ENCODE measurements around the gene PRND.

The PRND gene

GRCh38 chr20:4773736-4774135, 52.0 kb downstream of the PRND start:
- no peak overlapping the region for H2BK120ac ChIP-seq (ENCODE audit: insufficient read depth, low read length, poor library complexity)

GRCh38 chr20:4774207-4774606, 52.5 kb downstream of the PRND start:
- no CpG with 5 or more reads among the region's 4 CpGs for WGBS (ENCODE audit: extremely low coverage, insufficient coverage, insufficient read length)
- no peak overlapping the region for H2BK12ac ChIP-seq (ENCODE audit: low read length)
- H3K23ac ChIP-seq (ENCODE audit: low read length), result no peak overlapping the region
- no peak overlapping the region for H3K14ac ChIP-seq (ENCODE audit: low read length)
- no peak overlapping the region for H4K12ac ChIP-seq (ENCODE audit: low read depth, low read length)
- H3K79me2 ChIP-seq (ENCODE audit: control insufficient read depth, insufficient read depth, low read length, poor library complexity), result no peaks in the 10 kb centered on the region
- H2AFZ ChIP-seq (ENCODE audit: insufficient read depth, low read length, poor library complexity), result no peak overlapping the region
- no peak overlapping the region for H2BK5ac ChIP-seq (ENCODE audit: low read depth, low read length, poor library complexity)
- H4K91ac ChIP-seq (ENCODE audit: low read depth, low read length), result no peak overlapping the region
- H3K36me3 ChIP-seq (ENCODE audit: control insufficient read depth in 1 of 2, insufficient read depth in 2 of 2, low read length in 2 of 2), result no peaks in the 10 kb centered on the region
- no peaks in the 10 kb centered on the region for H3K27me3 ChIP-seq (ENCODE audit: insufficient read depth, low read length)
- H3K4me2 ChIP-seq (ENCODE audit: low read length), result no peak overlapping the region
- H3K9me3 ChIP-seq (ENCODE audit: insufficient read depth, low read depth, low read length), result peaks cover 2% of the 10 kb centered on the region
- H3K4me1 ChIP-seq (ENCODE audit: control insufficient read depth in 1 of 2, insufficient read depth in 2 of 2, low read length in 2 of 2), result no peaks in the 10 kb centered on the region
- no peak overlapping the region for H2BK120ac ChIP-seq (ENCODE audit: insufficient read depth, low read length, poor library complexity)
- H3K79me1 ChIP-seq (ENCODE audit: low read length), result no peaks in the 10 kb centered on the region
- no peak overlapping the region for H3K18ac ChIP-seq (ENCODE audit: low read length)
- H3K4me3 ChIP-seq (ENCODE audit: low read depth, low read length), result no peak overlapping the region
- H4K8ac ChIP-seq (ENCODE audit: low read depth, low read length), result no peak overlapping the region
- no peak overlapping the region for H3K9ac ChIP-seq (ENCODE audit: low read length)
- H3K4ac ChIP-seq (ENCODE audit: low read depth, low read length), result no peak overlapping the region
- H2AK5ac ChIP-seq (ENCODE audit: low read length), result no peak overlapping the region
- peak; percentile 4 to 42 for DNase-seq
- no peak overlapping the region for H3K27ac ChIP-seq (ENCODE audit: low read depth, low read length)

More at GRCh38 chr20:4773736-4774135, 52.0 kb downstream of the PRND start:
- Histone ChIP-seq H3K27ac (ENCODE audit: low read depth, low read length) (no peak overlapping the region), H3K9me3 (ENCODE audit: insufficient read depth, low read depth, low read length) (peaks cover 2% of the 10 kb centered on the region), H4K8ac (ENCODE audit: low read depth, low read length) (no peak overlapping the region), H3K9ac (ENCODE audit: low read length) (no peak overlapping the region), H3K4me3 (ENCODE audit: low read depth, low read length) (no peak overlapping the region), H3K27me3 (ENCODE audit: insufficient read depth, low read length) (no peaks in the 10 kb centered on the region), H3K14ac (ENCODE audit: low read length) (no peak overlapping the region), H2AK5ac (ENCODE audit: low read length) (no peak overlapping the region), H2AFZ (ENCODE audit: insufficient read depth, low read length, poor library complexity) (no peak overlapping the region), H2BK12ac (ENCODE audit: low read length) (no peak overlapping the region), H3K23ac (ENCODE audit: low read length) (no peak overlapping the region), H2BK5ac (ENCODE audit: low read depth, low read length, poor library complexity) (no peak overlapping the region), H3K4me1 (ENCODE audit: control insufficient read depth in 1 of 2, insufficient read depth in 2 of 2, low read length in 2 of 2) (no peaks in the 10 kb centered on the region), H3K4me2 (ENCODE audit: low read length) (no peak overlapping the region), H3K79me2 (ENCODE audit: control insufficient read depth, insufficient read depth, low read length, poor library complexity) (no peaks in the 10 kb centered on the region), H3K4ac (ENCODE audit: low read depth, low read length) (no peak overlapping the region), H3K79me1 (ENCODE audit: low read length) (no peaks in the 10 kb centered on the region), H3K36me3 (ENCODE audit: control insufficient read depth in 1 of 2, insufficient read depth in 2 of 2, low read length in 2 of 2) (no peaks in the 10 kb centered on the region), H3K18ac (ENCODE audit: low read length) (no peak overlapping the region), H4K12ac (ENCODE audit: low read depth, low read length) (no peak overlapping the region), H4K91ac (ENCODE audit: low read depth, low read length) (no peak overlapping the region)
- no peak for DNase-seq
- WGBS (ENCODE audit: extremely low coverage, insufficient coverage, insufficient read length), result no CpG with 5 or more reads among the region's 5 CpGs

GRCh38 chr20:4775322-4776078, 53.8 kb downstream of the PRND start:
- Histone ChIP-seq H2BK5ac (ENCODE audit: low read depth, low read length, poor library complexity) (no peak overlapping the region), H4K8ac (ENCODE audit: low read depth, low read length) (no peak overlapping the region), H3K27ac (ENCODE audit: low read depth, low read length) (no peak overlapping the region), H3K4ac (ENCODE audit: low read depth, low read length) (no peak overlapping the region), H3K9ac (ENCODE audit: low read length) (no peak overlapping the region), H3K36me3 (ENCODE audit: control insufficient read depth in 1 of 2, insufficient read depth in 2 of 2, low read length in 2 of 2) (no peaks in the 10 kb centered on the region), H3K27me3 (ENCODE audit: insufficient read depth, low read length) (no peaks in the 10 kb centered on the region), H2BK120ac (ENCODE audit: insufficient read depth, low read length, poor library complexity) (no peak overlapping the region), H3K4me3 (ENCODE audit: low read depth, low read length) (no peak overlapping the region), H3K23ac (ENCODE audit: low read length) (no peak overlapping the region), H3K18ac (ENCODE audit: low read length) (no peak overlapping the region), H3K79me1 (ENCODE audit: low read length) (no peaks in the 10 kb centered on the region), H2AFZ (ENCODE audit: insufficient read depth, low read length, poor library complexity) (no peak overlapping the region), H2BK12ac (ENCODE audit: low read length) (no peak overlapping the region), H3K9me3 (ENCODE audit: insufficient read depth, low read depth, low read length) (peaks cover 2% of the 10 kb centered on the region), H3K14ac (ENCODE audit: low read length) (no peak overlapping the region), H3K79me2 (ENCODE audit: control insufficient read depth, insufficient read depth, low read length, poor library complexity) (no peaks in the 10 kb centered on the region), H3K4me1 (ENCODE audit: control insufficient read depth in 1 of 2, insufficient read depth in 2 of 2, low read length in 2 of 2) (no peaks in the 10 kb centered on the region), H2AK5ac (ENCODE audit: low read length) (no peak overlapping the region), H3K4me2 (ENCODE audit: low read length) (no peak overlapping the region), H4K91ac (ENCODE audit: low read depth, low read length) (no peak overlapping the region), H4K12ac (ENCODE audit: low read depth, low read length) (no peak overlapping the region)
- DNase-seq, result peak in 1 of 2 donors; percentile 7
- no CpG with 5 or more reads among the region's 21 CpGs for WGBS (ENCODE audit: extremely low coverage, insufficient coverage, insufficient read length)

GRCh38 chr20:4776079-4776630, 54.4 kb downstream of the PRND start:
- no peak overlapping the region for H3K9ac ChIP-seq (ENCODE audit: low read length)
- no peak overlapping the region for H3K4me3 ChIP-seq (ENCODE audit: low read depth, low read length)
- H2BK5ac ChIP-seq (ENCODE audit: low read depth, low read length, poor library complexity), result no peak overlapping the region
- H3K4ac ChIP-seq (ENCODE audit: low read depth, low read length), result no peak overlapping the region
- H3K36me3 ChIP-seq (ENCODE audit: control insufficient read depth in 1 of 2, insufficient read depth in 2 of 2, low read length in 2 of 2), result no peaks in the 10 kb centered on the region
- no peaks in the 10 kb centered on the region for H3K4me1 ChIP-seq (ENCODE audit: control insufficient read depth in 1 of 2, insufficient read depth in 2 of 2, low read length in 2 of 2)
- no peak overlapping the region for H3K23ac ChIP-seq (ENCODE audit: low read length)
- no peak overlapping the region for H2BK12ac ChIP-seq (ENCODE audit: low read length)
- H4K8ac ChIP-seq (ENCODE audit: low read depth, low read length), result no peak overlapping the region
- H2AFZ ChIP-seq (ENCODE audit: insufficient read depth, low read length, poor library complexity), result no peak overlapping the region
- no peak overlapping the region for H3K27ac ChIP-seq (ENCODE audit: low read depth, low read length)
- H3K9me3 ChIP-seq (ENCODE audit: insufficient read depth, low read depth, low read length), result peaks cover 2% of the 10 kb centered on the region
- DNase-seq, result no peak
- H3K4me2 ChIP-seq (ENCODE audit: low read length), result no peak overlapping the region
- no peak overlapping the region for H4K12ac ChIP-seq (ENCODE audit: low read depth, low read length)
- H2BK120ac ChIP-seq (ENCODE audit: insufficient read depth, low read length, poor library complexity), result no peak overlapping the region
- no peak overlapping the region for H4K91ac ChIP-seq (ENCODE audit: low read depth, low read length)
- no peaks in the 10 kb centered on the region for H3K27me3 ChIP-seq (ENCODE audit: insufficient read depth, low read length)
- H3K79me1 ChIP-seq (ENCODE audit: low read length), result no peaks in the 10 kb centered on the region
- H2AK5ac ChIP-seq (ENCODE audit: low read length), result no peak overlapping the region
- WGBS (ENCODE audit: extremely low coverage, insufficient coverage, insufficient read length), result no CpG with 5 or more reads among the region's 14 CpGs
- H3K18ac ChIP-seq (ENCODE audit: low read length), result no peak overlapping the region
- no peak overlapping the region for H3K14ac ChIP-seq (ENCODE audit: low read length)
- no peaks in the 10 kb centered on the region for H3K79me2 ChIP-seq (ENCODE audit: control insufficient read depth, insufficient read depth, low read length, poor library complexity)

All from trophoblast cell (in vitro differentiated cells and primary cell).